CD14-positive monocyte (primary cell): ENCODE measurements around the gene FFAR2. TPM values are rescaled to one million over a fixed set of nuclear protein-coding genes. Genes with fewer than 3 reads are reported as not detected.
A peak's percentile ranks its signal among the peaks of the same experiment; 100 is the strongest.

Source experiments
- DNase-seq, 3 donors: peaks; one replicate each; pipeline ENCODE4 v3.0.0-alpha.2; 2011 to 2022
- H2AFZ ChIP-seq: 2 replicates; pipeline ENCODE4 v1.6.0; 2012; ENCODE audit warnings: mild to moderate bottlenecking, low read depth, low read length, inconsistent platforms; ENCODE audit not compliant: insufficient read depth, poor library complexity, severe bottlenecking
- H3K27ac ChIP-seq, 2 donors: 1 replicate in 1 of 2; 2 replicates in 1 of 2; pipeline ENCODE4 v1.5.1; 2012 to 2013; ENCODE audit warnings: low read length in 2 of 2, control low read depth in 1 of 2, inconsistent platforms in 1 of 2, low read depth in 1 of 2, mild to moderate bottlenecking in 1 of 2
- H3K27me3 ChIP-seq, 2 donors: one replicate each; pipeline versions ENCODE4 v1.6.0 to v1.6.1; 2011 to 2013; ENCODE audit warnings: low read length in 2 of 2; ENCODE audit not compliant: control insufficient read depth in 2 of 2, insufficient read depth in 2 of 2
- H3K36me3 ChIP-seq, 2 donors: replicated peaks in 1 of 2; 1 replicate in 1 of 2; 2 replicates in 1 of 2; pipeline versions ENCODE4 v1.5.1 to v1.6.1; 2012 to 2013; ENCODE audit warnings: low read length in 2 of 2, control low read depth in 1 of 2, inconsistent platforms in 1 of 2, mild to moderate bottlenecking in 1 of 2; ENCODE audit not compliant: insufficient read depth in 2 of 2, control insufficient read depth in 1 of 2
- H3K4me1 ChIP-seq, 2 donors: 1 replicate in 1 of 2; 2 replicates in 1 of 2; pipeline versions ENCODE4 v1.5.1 to v1.6.1; 2012 to 2013; ENCODE audit warnings: low read length in 2 of 2, control low read depth in 1 of 2, inconsistent platforms in 1 of 2, mild to moderate bottlenecking in 1 of 2, moderate library complexity in 1 of 2; ENCODE audit not compliant: insufficient read depth in 2 of 2, control insufficient read depth in 1 of 2
- H3K4me2 ChIP-seq: replicated peaks from 2 replicates; pipeline ENCODE3; 2012; ENCODE audit warnings: low read length, moderate library complexity, mild to moderate bottlenecking; ENCODE audit not compliant: poor library complexity, severe bottlenecking; ENCODE audit errors: extremely low read depth
- H3K4me3 ChIP-seq, 3 experiments: fragments of 200-600 bp in 1 of 3; sonication (generic) in 1 of 3; replicated peaks in 1 of 3; 1 replicate in 2 of 3; 2 replicates in 1 of 3; pipeline ENCODE4 v1.5.1; 2011 to 2013; ENCODE audit warnings: low read length in 3 of 3, mild to moderate bottlenecking in 3 of 3, control low read depth in 2 of 3, low read depth in 2 of 3, inconsistent platforms in 1 of 3, moderate library complexity in 1 of 3
- H3K79me2 ChIP-seq: 2 replicates; pipeline ENCODE4 v1.6.0; 2012; ENCODE audit warnings: mild to moderate bottlenecking, control low read depth, inconsistent platforms, low read length, moderate library complexity; ENCODE audit not compliant: insufficient read depth
- H3K9ac ChIP-seq: 2 replicates; pipeline ENCODE4 v1.6.0; 2017; ENCODE audit warnings: low read length, mild to moderate bottlenecking; ENCODE audit not compliant: insufficient read depth, poor library complexity, severe bottlenecking
- H3K9me3 ChIP-seq, 2 donors: replicated peaks in 1 of 2; 1 replicate in 1 of 2; 2 replicates in 1 of 2; pipeline versions ENCODE4 v1.5.1 to v1.6.1; 2012 to 2013; ENCODE audit warnings: low read length in 2 of 2, control low read depth in 1 of 2; ENCODE audit not compliant: control insufficient read depth in 1 of 2, insufficient read depth in 1 of 2
- H4K20me1 ChIP-seq: 2 replicates; pipeline ENCODE4 v1.6.0; 2012; ENCODE audit warnings: mild to moderate bottlenecking, low read length, control low read depth, moderate library complexity; ENCODE audit not compliant: insufficient read depth
- H3K27ac Mint-ChIP-seq, 7 donors: one replicate each; pipeline ENCODE4 v1.8.0; 2020; ENCODE audit warnings: mild to moderate bottlenecking in 7 of 7, mixed read lengths in 7 of 7, moderate library complexity in 6 of 7, inconsistent platforms in 2 of 7
- H3K27me3 Mint-ChIP-seq, 3 donors: one replicate each; pipeline ENCODE4 v1.8.0; 2021 to 2022; ENCODE audit warnings: low read depth in 3 of 3, mild to moderate bottlenecking in 3 of 3, mixed read lengths in 3 of 3, moderate library complexity in 3 of 3, inconsistent platforms in 1 of 3
- H3K36me3 Mint-ChIP-seq, 2 donors: one replicate each; pipeline ENCODE4 v1.8.0; 2020; ENCODE audit warnings: mixed read lengths in 2 of 2, inconsistent platforms in 1 of 2, mild to moderate bottlenecking in 1 of 2
- H3K4me1 Mint-ChIP-seq: one replicate; pipeline ENCODE4 v1.8.0; 2020; ENCODE audit warnings: mild to moderate bottlenecking, mixed read lengths
- H3K4me3 Mint-ChIP-seq, 2 donors: one replicate each; pipeline ENCODE4 v1.8.0; 2020; ENCODE audit warnings: mild to moderate bottlenecking in 2 of 2, mixed read lengths in 2 of 2, moderate library complexity in 1 of 2
- H3K9me3 Mint-ChIP-seq, 7 donors: one replicate each; pipeline ENCODE4 v1.8.0; 2020 to 2022; ENCODE audit warnings: mixed read lengths in 7 of 7, mild to moderate bottlenecking in 6 of 7, moderate library complexity in 6 of 7, inconsistent platforms in 2 of 7
- WGBS: methylation state at CpG from one replicate; pipeline ENCODE4 v1.1.5; 2013; ENCODE audit warnings: missing lambda C conversion rate; ENCODE audit not compliant: insufficient coverage; 5-methylcytosine and 5-hydroxymethylcytosine counted together
- intact Hi-C, 2 donors: fragments of 100-400 bp; cut with micrococcal nuclease; formaldehyde crosslinking; loops; one replicate each; pipeline versions ENCODE4 v1.15.0 to v1.15.1; 2023
- polyA minus RNA-seq: library from RNA; depleted of rRNA, polyadenylated mRNA; stranded (reverse); fragments of >200 nt; gene quantifications from 2 replicates; pipeline ENCODE4 v1.2.3, GENCODE V29; 2012
- polyA plus RNA-seq, 3 donors: library from polyadenylated mRNA; depleted of rRNA in 1 of 3; unstranded in 2 of 3; stranded (reverse) in 1 of 3; fragments of 300-500 nt in 2 of 3; fragments of >200 nt in 1 of 3; fragmentation: Illumina TruSeq in 2 of 3; gene quantifications; 1 replicate in 2 of 3; 2 replicates in 1 of 3; pipeline ENCODE4 v1.2.3, GENCODE V29; 2012 to 2021
- total RNA-seq, 12 experiments: library from RNA in 1 of 12; stranded (reverse) in 1 of 12; fragments of 120-200 nt in 1 of 12; gene quantifications; one replicate each; pipeline ENCODE4 v1.2.4 and lab custom pipeline; 2013 to 2026; ENCODE audit warnings: mixed read lengths in 6 of 12, inconsistent platforms in 1 of 12
- TF ChIP-seq, protein P1 (sequence below): fragments of 200-600 bp; IDR thresholded peaks from one replicate; pipeline ENCODE4 v1.8.0; 2022; ENCODE audit warnings: antibody characterized with exemption, mild to moderate bottlenecking

The FFAR2 gene
- 19.5 TPM for total RNA-seq (2013)
- polyA plus RNA-seq (10 to 100 TPM in 2 of 3 donors, 1 to 10 TPM in 1; 5.7 to 38.7 (median 10.8) TPM), polyA minus RNA-seq (25.1 and 27.3 TPM in 2 replicates), total RNA-seq (lab: John Stamatoyannopoulos, UW) (6.2 to 195 (median 53.3) reads per million in 11 experiments)

- Histone ChIP-seq H4K20me1 (no peaks in the 10 kb centered on the region), H3K4me1 (peaks cover 76 to 92% of the 10 kb centered on the region in 2 donors), H3K9me3 (no peaks in the 10 kb centered on the region), H3K27me3 (no peaks in the 10 kb centered on the region), H3K9ac (peak within 1 kb of the TSS; percentile 78), H2AFZ (no peak within 1 kb of the TSS), H3K4me2 (peak within 1 kb of the TSS; percentile 75), H3K79me2 (peaks cover 7% of the 10 kb centered on the region), H3K27ac (peak within 1 kb of the TSS; percentile 95 to 99), H3K4me3 (peak within 1 kb of the TSS; percentile 9 to 73 (median 32)), H3K36me3 (no peaks in the 10 kb centered on the region)
- TF ChIP-seq, protein P1, sequence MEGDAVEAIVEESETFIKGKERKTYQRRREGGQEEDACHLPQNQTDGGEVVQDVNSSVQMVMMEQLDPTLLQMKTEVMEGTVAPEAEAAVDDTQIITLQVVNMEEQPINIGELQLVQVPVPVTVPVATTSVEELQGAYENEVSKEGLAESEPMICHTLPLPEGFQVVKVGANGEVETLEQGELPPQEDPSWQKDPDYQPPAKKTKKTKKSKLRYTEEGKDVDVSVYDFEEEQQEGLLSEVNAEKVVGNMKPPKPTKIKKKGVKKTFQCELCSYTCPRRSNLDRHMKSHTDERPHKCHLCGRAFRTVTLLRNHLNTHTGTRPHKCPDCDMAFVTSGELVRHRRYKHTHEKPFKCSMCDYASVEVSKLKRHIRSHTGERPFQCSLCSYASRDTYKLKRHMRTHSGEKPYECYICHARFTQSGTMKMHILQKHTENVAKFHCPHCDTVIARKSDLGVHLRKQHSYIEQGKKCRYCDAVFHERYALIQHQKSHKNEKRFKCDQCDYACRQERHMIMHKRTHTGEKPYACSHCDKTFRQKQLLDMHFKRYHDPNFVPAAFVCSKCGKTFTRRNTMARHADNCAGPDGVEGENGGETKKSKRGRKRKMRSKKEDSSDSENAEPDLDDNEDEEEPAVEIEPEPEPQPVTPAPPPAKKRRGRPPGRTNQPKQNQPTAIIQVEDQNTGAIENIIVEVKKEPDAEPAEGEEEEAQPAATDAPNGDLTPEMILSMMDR = no peak
- Mint-ChIP-seq H3K27ac (peak within 1 kb of the TSS; percentile 98 to 100 (median 100)), H3K27me3 (peaks cover 0 to 15% (median 6%) of the 10 kb centered on the region in 3 donors), H3K4me1 (peaks cover 77% of the 10 kb centered on the region), H3K9me3 (peaks cover 0 to 7% (median 1%) of the 10 kb centered on the region in 7 donors), H3K36me3 (peaks cover 15 to 23% of the 10 kb centered on the region in 2 donors), H3K4me3 (peak within 1 kb of the TSS; percentile 72 to 79)
- 25% methylated on average over 9 of the region's 12 CpGs for WGBS
- intact Hi-C loops = loop anchor here (2.0 to 10.0 kb wide), 4 partner anchors 15 to 457 kb away; partner anchors contain the start of genes HCST (in 1 of the 2), NFKBID (in 1 of the 2) and TYROBP (in 1 of the 2)
- peak; percentile 59 to 80 (median 72) for DNase-seq
These were observed at the start of gene FFAR2 for GRCh38 chr19:35447606-35448469. FFAR2 (plus strand) TSS chr19:35448257; CDS start chr19:35449715, 1,458 bp downstream.

DNA sequence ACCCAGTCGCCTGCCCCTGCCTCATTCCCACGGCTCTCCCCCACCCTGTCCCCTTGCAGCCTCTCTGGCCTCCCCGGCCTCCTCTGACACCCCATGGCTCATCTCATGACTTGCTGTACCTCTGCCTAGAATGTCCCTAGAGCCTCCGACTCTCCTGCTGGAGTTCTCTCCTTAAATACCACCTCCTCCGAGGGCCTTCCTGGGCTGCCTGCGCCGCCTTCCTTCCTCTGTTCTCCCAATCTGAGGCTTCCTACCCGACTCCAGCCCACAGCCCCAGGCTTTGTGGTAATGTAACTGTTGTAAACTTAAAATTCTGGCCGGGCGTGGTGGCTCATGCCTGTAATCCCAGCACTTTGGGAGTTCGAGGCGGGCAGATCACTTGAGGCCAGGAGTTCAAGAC is 49.5 kb upstream of the FFAR2 start:
- no peaks in the 10 kb centered on the region for H3K27me3 ChIP-seq
- H2AFZ ChIP-seq = no peak overlapping the region
- Mint-ChIP-seq H3K27ac (peak overlapping the region in 2 of 7 donors; percentile 41 to 48), H3K9me3 (no peaks in the 10 kb centered on the region), H3K4me3 (no peak overlapping the region), H3K27me3 (peaks cover 3 to 7% (median 4%) of the 10 kb centered on the region in 3 donors), H3K4me1 (peaks cover 23% of the 10 kb centered on the region), H3K36me3 (no peaks in the 10 kb centered on the region)
- 94% methylated on average over 7 of the region's 12 CpGs for WGBS
- H3K27ac ChIP-seq = no peak overlapping the region
- DNase-seq = no peak
- H3K9me3 ChIP-seq = no peaks in the 10 kb centered on the region
- intact Hi-C loops = no loop called here
- H3K4me3 ChIP-seq = no peak overlapping the region
- TF ChIP-seq, protein P1 = no peak
- no peaks in the 10 kb centered on the region for H3K79me2 ChIP-seq
- no peaks in the 10 kb centered on the region for H4K20me1 ChIP-seq
- H3K36me3 ChIP-seq = no peaks in the 10 kb centered on the region
- no peak overlapping the region for H3K4me2 ChIP-seq
- H3K9ac ChIP-seq = no peak overlapping the region
- H3K4me1 ChIP-seq = peaks cover 10 to 18% of the 10 kb centered on the region in 2 donors
